ENCODE results near the gene BMPR2. TPM values are rescaled to one million over a fixed set of nuclear protein-coding genes. Genes with fewer than 3 reads are reported as not detected.

The BMPR2 gene
- total and polyA plus RNA-seq, 2 of the 8 experiments (the other 6 are each of a cell fraction or from before 2014, with no cell fraction given): 5.5 to 19.8 TPM

DNA sequence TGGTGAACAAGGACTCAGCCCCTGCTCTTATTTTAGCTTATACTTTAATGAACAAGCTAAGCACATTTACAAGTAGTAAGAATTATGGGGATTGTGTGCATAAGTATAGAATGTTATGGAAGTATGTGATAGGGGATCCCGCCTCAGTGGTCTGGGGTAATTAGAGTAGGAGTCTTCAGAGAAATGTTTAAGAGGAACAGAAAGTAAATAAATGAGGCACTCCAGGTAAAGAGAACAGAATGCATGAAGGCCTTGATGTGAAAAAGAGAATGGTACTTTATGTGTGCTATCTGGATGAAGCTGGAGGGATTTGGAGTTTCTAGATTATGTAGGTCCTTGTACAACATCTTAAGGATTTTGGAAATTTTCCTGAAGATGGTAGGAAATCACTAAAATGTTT lies 76.6 kb downstream of the BMPR2 start:
- H3K79me1 ChIP-seq (ENCODE audit: low read depth, low read length): no peaks in the 10 kb centered on the region
- no peak overlapping the region for H2BK5ac ChIP-seq (ENCODE audit: low read depth, low read length)
- H2BK120ac ChIP-seq (replicated peaks; ENCODE audit: low read depth, low read length): no peak overlapping the region
- no peak overlapping the region for H3K4me3 ChIP-seq (ENCODE audit: extremely low read depth in 1 of 4, insufficient read depth in 2 of 4, low read depth in 3 of 4, low read length in 4 of 4)
- no peak overlapping the region for H2BK20ac ChIP-seq (ENCODE audit: low read length)
- no peak overlapping the region for H2BK15ac ChIP-seq (ENCODE audit: low read length)
- H3K9ac ChIP-seq (replicated peaks in 1 of 4; ENCODE audit: extremely low read depth in 1 of 4, low read depth in 3 of 4, low read length in 3 of 4): no peak overlapping the region
- POLR2A ChIA-PET (ENCODE audit: partially characterized antibody): no interaction called here
- no peak overlapping the region for H4K91ac ChIP-seq (replicated peaks; ENCODE audit: insufficient read length, low read length)
- TF ChIP-seq CBX8 (IDR thresholded peaks at IDR 0.05; ENCODE audit: borderline replicate concordance, low read depth, low read length) (no peak), YY1 (IDR thresholded peaks at IDR 0.05; ENCODE audit: low read depth, low read length) (no peak), GTF2F1 (IDR thresholded peaks at IDR 0.05; ENCODE audit: borderline replicate concordance, low read depth, low read length) (no peak), TEAD4 (IDR thresholded peaks at IDR 0.05; ENCODE audit: low read depth, low read length) (no peak), BRCA1 (IDR thresholded peaks at IDR 0.05; ENCODE audit: low read depth, low read length) (no peak)
- DNase-seq (ENCODE audit: low read depth in 1 of 2, low spot score in 2 of 2) (no peak), FAIRE-seq (no peak)
- H2BK12ac ChIP-seq (ENCODE audit: low read depth, low read length): no peak overlapping the region
- no peak overlapping the region for H2AFZ ChIP-seq (ENCODE audit: low read length)
- no peak overlapping the region for H3K56ac ChIP-seq (replicated peaks; ENCODE audit: insufficient read length, low read depth, low read length)
- H4K8ac ChIP-seq (ENCODE audit: extremely low read depth, insufficient read depth, low read length): no peak overlapping the region
- H3K27ac ChIP-seq (ENCODE audit: low read depth, low read length): no peak overlapping the region
- H3K23me2 ChIP-seq (ENCODE audit: low read depth, low read length): no peaks in the 10 kb centered on the region
- H3K14ac ChIP-seq (ENCODE audit: insufficient read length): no peak overlapping the region
- no peak overlapping the region for H3K4ac ChIP-seq (replicated peaks; ENCODE audit: insufficient read length, low read depth, low read length)
- CTCF ChIA-PET (ENCODE audit: partially characterized antibody): no interaction called here
- no peak overlapping the region for H3K18ac ChIP-seq (ENCODE audit: extremely low read depth, low read length)
- no peaks in the 10 kb centered on the region for H4K20me1 ChIP-seq (replicated peaks in 1 of 2; ENCODE audit: control insufficient read depth in 1 of 2, insufficient read depth in 2 of 2, low read length in 2 of 2)
- H3K4me1 ChIP-seq (replicated peaks in 1 of 4; ENCODE audit: control insufficient read depth in 3 of 4, insufficient read depth in 4 of 4, low read length in 3 of 4): no peaks in the 10 kb centered on the region
- H3K36me3 ChIP-seq (ENCODE audit: control insufficient read depth in 2 of 4, insufficient read depth in 4 of 4, low read length in 3 of 4): no peaks in the 10 kb centered on the region
- H3K79me2 ChIP-seq (ENCODE audit: control insufficient read depth in 1 of 2, insufficient read depth in 2 of 2, low read length in 2 of 2): no peaks in the 10 kb centered on the region
- 85% methylated on average over 1 of the region's 1 CpG; no CpG with 5 or more reads in 1 of the 2 experiments for whole genome bisulfite sequencing, 2 experiments (ENCODE audit: extremely low coverage in 1 of 2, insufficient coverage in 1 of 2, insufficient read length in 1 of 2, insufficient replicate concordance in 2 of 2, low coverage in 1 of 2, low lambda C conversion rate in 2 of 2, missing lambda C conversion rate in 1 of 2)
- H3K23ac ChIP-seq (ENCODE audit: insufficient read length): no peak overlapping the region
- H3K4me2 ChIP-seq (ENCODE audit: insufficient read depth in 1 of 2, low read depth in 2 of 2, low read length in 2 of 2): no peak overlapping the region
- H2AK5ac ChIP-seq (ENCODE audit: low read depth, low read length): no peak overlapping the region
- no peak overlapping the region for H4K5ac ChIP-seq (ENCODE audit: insufficient read length, low read depth, low read length)
- H3K27me3 ChIP-seq (replicated peaks in 1 of 4; ENCODE audit: control insufficient read depth in 3 of 4, extremely low read depth in 1 of 4, insufficient read depth in 3 of 4, low read length in 3 of 4): no peaks in the 10 kb centered on the region
- 0 out of 4 replicates have a peak, but pooled peaks cover 0 to 3% of the 10 kb centered on the region in 2 experiments for H3K9me3 ChIP-seq (ENCODE audit: insufficient read depth in 2 of 2, low read depth in 1 of 2, low read length in 1 of 2)
